Measurements from ENCODE around the gene ZNF714.
"Not testable (repeated sequence)": the region's sequence is repeated elsewhere in the genome, so short reads cannot be mapped to it uniquely, and the experiment has no call there.

Gene ZNF714

DNA sequence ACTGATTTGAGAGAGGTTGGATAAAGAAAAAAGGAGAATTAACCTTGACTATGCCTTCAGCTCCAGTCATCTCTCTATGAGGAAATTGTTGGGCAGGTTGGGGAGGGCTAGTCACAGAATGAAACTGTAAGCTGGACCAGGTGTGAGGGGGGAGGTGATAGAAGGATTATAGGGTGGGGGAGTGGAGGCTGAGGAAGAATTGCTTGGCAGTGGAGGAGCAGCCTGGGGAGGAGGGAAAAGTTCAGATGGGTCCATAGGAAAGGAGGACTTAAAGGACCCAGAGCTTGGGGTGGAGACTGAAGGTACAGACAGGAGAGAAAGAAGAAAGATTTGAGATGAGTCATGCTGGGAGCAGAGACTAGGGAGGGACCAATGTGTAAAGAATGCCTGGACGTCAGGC is 51.6 kb downstream of the ZNF714 start:
- FAIRE-seq = no peak

DNA sequence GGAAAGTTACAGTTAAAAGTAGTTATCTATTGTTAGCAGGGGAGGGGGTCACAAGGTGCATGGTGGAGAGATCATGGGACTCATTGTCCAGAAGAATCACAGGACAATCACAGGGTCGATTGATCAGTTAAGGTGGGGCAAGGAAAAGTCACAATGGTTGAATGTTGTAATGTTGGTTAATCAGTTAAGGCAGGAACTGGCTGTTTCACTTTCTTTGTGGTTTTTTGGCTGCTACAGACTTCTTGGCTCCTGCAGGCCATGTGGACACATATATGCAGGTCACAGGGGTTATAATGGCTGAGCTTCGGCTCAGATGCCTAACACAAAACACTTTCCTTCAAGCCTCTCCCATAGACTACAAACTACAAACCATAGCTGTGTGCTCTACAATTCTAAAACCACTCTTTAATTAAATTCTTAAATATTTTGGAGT is 52.9 kb downstream of the ZNF714 start:
- no peak for FAIRE-seq

DNA sequence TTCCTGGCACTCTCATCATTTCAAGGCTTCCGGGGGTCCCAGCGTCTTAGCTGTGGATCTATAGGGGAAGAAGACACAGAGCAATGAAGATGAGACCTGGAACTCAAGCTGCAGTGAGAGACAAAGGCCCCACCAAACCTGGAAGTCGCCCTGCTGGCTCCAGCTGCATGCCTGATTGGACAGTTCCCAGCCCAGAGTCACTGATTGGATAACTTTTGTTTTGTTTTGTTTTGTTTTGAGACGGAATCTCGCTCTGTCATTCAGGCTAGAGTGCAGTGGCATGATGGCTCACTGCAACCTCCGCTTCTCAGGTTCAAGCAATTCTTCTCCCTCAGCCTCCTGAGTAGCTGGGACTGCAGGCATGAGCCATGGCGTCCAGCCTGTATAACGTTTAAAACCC is 53.4 kb downstream of the ZNF714 start:
- no peak for FAIRE-seq

DNA sequence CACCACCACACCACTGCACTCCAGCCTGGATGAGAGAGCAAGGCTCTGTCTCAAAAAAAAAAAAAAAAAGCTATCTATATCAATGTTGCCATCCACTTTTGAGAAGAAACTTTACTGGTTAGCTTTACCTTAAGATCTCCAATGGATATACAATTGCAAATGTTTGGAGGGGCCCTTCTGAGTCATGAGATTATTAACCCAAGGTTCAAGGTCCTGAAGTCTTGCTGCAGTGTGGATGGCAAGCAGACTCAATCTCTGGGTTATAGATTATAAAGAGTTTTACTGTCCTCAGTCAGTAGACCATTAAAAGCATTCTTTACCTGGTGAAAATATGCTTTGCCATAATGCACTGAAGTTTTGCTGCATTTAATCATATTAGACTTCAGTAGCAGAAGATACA is 56.1 kb downstream of the ZNF714 start:
- no peak for FAIRE-seq

DNA sequence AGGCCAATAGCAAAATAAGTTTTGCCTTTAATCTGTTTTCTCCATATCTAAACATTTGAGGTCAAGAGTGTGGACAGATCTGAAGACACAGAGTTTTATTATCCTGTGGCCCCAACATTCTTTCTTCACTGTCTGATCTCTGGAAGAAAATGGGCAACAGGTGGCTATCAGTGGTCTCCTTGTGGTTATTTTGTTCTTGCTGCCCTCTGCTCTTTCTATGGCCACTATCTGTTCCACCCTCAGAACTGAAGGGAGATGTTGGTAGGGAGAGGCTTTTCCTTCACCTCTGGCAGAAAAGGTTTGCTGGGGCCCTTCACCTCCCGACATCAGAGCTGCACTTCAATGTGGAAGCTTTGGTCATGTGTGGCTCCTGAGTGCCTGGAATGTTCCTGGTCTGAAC is 59.0 kb downstream of the ZNF714 start:
- not testable (repeated sequence) for FAIRE-seq

DNA sequence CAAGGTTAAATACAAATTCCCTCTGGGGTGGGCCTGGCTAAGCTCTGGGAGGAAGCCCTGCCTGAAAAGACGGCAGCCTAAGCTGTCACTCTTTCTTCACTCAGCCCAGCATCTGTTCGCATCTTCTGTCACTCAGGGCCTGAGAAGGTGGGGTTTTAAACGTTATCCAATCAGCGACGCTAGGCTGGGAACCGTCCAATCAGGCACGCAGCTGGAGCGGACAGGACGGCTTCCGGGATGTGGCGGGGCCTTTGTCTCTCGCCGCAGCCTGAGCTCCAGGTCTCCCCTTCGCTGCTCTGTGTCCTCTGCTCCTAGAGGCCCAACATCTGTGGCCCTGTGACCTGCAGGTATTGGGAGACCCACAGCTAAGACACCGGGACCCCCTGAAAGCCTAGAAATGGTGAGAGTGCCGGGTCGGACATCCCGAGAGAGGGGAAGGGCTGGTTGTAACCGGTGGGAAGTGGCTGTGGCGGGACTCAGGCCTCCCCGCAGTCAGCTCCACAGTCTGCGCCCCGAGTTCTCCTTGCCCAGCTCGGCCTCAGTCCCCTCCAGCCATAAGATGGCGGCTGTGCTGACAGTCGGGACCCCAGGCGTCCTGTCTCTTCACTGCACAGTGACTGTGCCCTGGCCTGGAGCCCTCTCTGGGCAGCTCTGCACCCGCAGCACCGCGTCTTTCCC is 59.9 kb downstream of the ZNF714 start, which contains the start of gene ZNF431:
Gene ZNF431, plus strand, starts transcription at position 254 of the 678 bp plus-strand sequence. Its CDS starts 144 bp downstream, at position 398.
- peak; percentile 94 for FAIRE-seq

DNA sequence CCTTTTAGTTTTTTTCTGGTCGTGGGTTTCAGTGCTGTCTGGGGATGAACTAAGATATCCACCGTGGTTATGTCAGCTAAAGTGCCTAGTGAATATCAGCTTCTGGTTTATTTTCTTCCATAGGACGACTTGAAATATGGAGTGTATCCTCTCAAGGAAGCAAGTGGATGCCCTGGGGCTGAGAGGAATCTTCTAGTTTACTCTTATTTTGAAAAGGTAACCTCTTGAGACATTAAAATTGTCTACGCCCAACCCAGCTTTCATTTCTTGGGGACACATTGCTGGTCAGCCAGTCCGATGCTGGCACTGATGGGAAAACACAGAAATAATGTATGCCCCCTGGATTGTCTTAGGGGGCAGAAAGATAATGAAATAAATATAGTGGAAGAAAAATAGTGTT is 61.4 kb downstream of the ZNF714 start:
- FAIRE-seq = no peak

DNA sequence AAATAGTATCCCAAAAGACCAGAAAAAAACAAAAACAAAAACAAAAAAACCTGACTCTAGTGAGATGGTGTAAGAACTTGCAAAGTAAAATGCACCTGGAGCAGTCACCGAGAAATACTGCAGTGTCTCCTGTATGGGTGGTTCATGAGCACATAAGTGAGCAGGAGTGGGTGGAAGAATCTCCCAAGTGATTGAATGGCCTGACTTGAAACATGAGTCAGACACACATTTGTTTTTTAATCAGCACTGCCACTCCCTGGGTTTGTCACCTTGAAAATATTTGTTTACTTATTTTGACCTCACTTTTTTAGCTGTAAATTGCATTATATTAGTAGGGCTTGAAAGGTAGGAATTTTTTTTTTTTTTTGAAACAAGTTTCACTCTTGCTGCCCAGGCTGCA is 61.9 kb downstream of the ZNF714 start:
- no peak for FAIRE-seq

DNA sequence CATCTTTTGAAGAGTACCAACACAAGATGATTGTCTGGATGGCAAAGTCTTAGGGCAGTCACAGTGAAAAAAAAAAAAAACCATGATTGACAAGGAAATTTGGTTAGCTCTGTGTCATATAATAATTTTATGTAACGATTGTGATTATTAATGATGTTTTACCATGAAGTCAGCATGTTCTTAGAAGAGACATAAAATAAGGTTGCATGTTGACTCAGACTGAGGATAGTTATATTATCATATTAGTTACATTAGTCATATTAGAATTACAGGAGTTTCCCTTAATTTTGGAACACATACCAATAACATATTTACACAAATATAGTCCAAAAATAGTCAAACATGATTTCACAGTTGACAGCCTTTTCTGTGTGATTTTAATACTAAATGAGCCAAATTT is 65.5 kb downstream of the ZNF714 start:
- no peak for FAIRE-seq

DNA sequence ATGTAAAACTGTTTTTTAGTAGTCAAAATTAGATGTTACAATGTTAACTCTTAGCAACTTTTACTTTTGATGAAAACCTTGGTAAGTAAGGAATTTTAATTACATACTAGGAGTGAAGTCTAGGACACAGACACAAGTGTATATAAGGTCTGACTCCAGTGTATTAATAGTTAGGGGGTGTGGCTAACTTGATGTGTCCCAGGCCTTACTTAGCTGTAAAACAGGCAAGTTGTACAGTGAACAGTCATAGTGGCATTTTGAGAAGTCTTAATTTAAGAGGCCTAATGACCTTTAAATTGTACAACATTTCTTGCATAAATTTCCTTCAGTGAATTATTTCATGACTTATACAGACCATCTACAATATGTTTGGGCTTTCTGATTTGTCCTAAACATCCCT is 66.7 kb downstream of the ZNF714 start:
- FAIRE-seq = no peak

DNA sequence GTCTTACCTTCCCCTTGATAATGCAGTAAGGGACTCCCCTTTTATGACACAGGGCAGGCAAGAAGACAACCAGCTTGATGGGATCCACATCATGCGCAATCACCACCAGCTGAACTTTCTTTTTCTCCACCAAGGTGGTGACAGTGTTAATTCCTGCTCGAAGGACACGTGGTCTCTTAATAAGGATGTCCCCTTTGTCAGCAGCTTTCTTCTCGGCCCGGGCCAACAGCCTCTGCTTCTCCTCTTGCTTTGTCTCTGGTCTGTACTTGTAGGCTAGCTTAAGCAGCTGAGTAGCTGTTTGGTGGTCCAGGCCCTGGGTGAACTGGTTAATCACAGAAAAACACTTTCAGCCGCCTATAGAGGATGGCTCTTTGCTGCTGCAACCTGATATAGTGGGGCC is 67.9 kb downstream of the ZNF714 start:
- FAIRE-seq = no peak

DNA sequence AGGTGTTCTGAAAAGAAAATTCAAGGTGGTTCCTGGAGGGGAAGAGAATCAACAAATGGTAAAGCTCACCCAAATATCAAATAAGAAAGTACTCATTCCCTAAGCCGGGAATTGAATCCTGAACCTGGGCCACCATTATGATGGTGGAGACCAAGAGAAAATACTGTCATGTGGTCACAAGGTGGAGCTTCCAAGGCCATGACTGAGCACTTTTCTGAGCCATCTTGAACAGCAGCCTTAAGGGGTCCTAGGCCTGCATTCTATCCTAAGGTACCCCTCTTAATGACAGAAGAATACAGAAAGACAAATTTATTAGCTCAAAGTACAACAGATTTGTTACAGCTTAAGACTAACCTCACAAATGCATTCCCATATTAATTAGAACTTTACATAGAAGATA is 69.5 kb downstream of the ZNF714 start:
- no peak for FAIRE-seq

DNA sequence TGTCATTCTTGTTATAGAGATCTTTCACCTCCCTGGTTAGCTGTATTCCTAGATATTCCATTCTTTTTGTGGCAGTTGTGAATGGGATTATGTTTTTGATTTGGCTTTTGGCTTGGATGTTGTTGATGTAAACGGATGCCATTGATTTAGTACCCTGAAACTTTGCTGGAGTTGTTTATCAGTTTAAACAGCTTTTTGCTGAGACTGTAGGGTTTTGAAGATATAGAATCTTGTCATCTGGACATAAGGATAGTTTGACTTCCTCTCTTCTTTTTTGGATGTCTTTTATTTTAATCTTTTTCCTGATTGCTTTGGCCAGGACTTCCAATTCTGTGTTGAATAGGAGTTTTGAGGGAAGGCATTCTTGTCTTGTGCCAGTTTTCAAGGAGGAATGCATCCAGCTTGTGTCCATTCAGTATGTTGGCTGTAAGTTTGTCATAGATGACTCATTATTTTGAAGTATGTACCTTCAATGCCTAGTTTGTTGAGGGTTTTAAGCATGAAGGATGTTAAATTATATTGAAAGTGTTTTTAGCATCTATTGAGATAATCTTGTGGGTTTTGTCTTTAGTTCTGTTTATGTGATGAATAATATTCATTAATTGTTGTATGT is 76.6 kb downstream of the ZNF714 start:
- FAIRE-seq = no peak

DNA sequence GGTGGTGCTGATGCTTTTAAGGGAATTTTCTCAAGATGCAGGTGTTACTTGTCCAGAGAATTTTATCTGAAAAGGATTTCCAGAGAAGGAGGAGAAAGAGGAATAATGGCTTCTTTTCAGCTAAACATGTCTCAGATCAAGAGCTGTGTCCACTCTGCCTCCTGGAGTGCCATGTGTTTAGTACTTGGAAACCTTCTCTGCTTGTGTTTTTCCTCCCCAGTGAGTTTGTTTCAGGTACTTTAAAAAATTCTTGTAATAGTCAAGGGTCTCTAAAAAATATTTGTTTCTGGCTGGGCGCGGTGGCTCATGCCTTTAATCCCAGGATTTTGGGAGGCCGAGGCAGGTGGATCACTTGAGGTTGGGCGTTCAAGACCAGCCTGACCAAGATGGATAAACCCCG is 82.5 kb downstream of the ZNF714 start:
- FAIRE-seq = no peak

DNA sequence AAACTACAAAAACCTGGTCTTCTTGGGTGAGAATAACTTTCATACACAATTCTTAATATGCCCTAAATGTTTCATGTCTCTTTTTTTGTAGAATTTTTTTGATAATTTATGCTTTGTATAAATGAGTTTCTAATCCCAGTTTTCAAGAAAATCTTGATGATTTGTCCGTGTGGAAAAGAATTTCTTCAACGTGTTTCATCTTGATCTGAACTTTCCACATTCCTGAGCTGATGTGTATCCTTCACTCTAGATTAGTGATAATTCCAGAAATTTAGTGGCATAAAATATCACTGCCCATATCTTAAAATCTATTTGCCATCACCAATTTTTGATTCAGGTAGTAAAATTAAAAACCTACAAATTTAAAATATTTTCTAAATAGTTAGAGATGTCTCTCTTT is 84.4 kb downstream of the ZNF714 start:
- FAIRE-seq = no peak

Measured in endometrium (tissue), 2 donors.